ENCODE results near the gene HPN. TPM values are rescaled to one million over a fixed set of nuclear protein-coding genes. Genes with fewer than 3 reads are reported as not detected.
A peak's percentile ranks its signal among the peaks of the same experiment; 100 is the strongest.

The HPN gene
- total RNA-seq, 1 experiment from 2014 or later, result 10.6 TPM

DNA sequence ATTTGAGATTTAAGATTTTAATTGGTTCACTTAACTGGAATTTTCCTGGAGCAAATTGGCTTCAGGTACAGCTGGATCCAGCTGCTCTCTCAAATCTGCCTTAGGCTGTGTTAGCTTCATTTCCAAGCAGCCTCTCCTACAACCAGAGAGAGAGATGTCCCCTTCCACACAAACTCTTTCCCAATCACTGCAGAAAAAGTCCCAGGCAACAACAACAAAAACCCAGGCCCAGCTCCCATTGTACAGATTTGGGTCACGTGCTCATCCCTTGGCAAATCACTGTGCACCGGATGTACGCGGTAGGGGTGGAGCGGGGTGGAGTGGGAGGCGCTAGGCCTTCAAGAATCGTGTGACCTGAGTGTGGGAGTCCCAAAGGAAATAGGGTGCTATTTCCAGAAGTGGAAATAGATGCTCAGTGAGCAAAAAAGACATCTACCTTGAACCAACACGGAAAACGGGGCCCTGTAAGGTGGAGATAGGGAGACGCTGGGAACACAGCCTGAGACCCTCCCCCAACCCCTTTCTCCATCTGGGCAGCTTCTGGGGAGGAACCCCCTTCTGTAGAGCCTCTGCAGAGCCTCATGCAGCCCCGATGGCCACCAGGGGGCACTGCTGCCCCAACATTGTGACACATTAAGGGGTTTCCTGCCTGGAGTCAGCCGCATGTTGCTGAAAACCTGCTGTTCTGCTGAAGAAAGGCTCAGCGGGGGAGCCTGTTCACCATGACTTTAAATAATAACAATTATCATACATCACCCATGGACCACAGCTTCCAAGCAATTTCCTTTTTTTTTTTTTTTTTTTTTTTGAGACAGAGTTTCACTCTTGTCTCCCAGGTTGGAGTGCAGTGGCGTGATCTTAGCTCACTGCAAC is 25.4 kb downstream of the HPN start:
- H3K4me1 ChIP-seq (ENCODE audit: insufficient read depth, low read length), result peaks cover 5% of the 10 kb centered on the region; the same call in 1 of the 2 replicates
- peak; percentile 98 for TF ChIP-seq CTCF (conservative IDR thresholded peaks at IDR 0.05)
- H3K27me3 ChIP-seq (ENCODE audit: insufficient read depth, low read length), result no peaks in the 10 kb centered on the region
- H3T11ph ChIP-seq (ENCODE audit: low read length), result no peak overlapping the region
- no peak overlapping the region for H2BK15ac ChIP-seq (ENCODE audit: low read depth, low read length)
- no peak overlapping the region for H2BK20ac ChIP-seq (ENCODE audit: low read depth, low read length, poor library complexity, severe bottlenecking)
- peaks cover 0 to 4% (median 0%) of the 10 kb centered on the region in 3 experiments; a peak in 3 of 7 replicates for H3K36me3 Mint-ChIP-seq (ENCODE audit: insufficient read depth in 1 of 3, low read depth in 3 of 3)
- H3K27ac Mint-ChIP-seq, result peak overlapping the region; percentile 86 to 96 (median 95)
- H3K9me3 Mint-ChIP-seq, result peaks cover 6 to 8% of the 10 kb centered on the region in 2 experiments; a peak in 4 of 5 replicates
- H3K4ac ChIP-seq (ENCODE audit: low read depth, low read length), result no peak overlapping the region
- H3K79me2 ChIP-seq (ENCODE audit: insufficient read depth, low read length), result no peaks in the 10 kb centered on the region
- H3K56ac ChIP-seq (ENCODE audit: insufficient read length, low read depth, low read length), result no peak overlapping the region
- H2BK120ac ChIP-seq (ENCODE audit: low read depth, low read length, poor library complexity, severe bottlenecking), result no peak overlapping the region
- H3K14ac ChIP-seq (ENCODE audit: insufficient read depth, low read length), result no peak overlapping the region
- H3K4me1 Mint-ChIP-seq, result peaks cover 26 to 29% of the 10 kb centered on the region in 2 experiments
- peak overlapping the region; percentile 60 for H3K27ac ChIP-seq (ENCODE audit: insufficient read length, low read depth, low read length)
- no peaks in the 10 kb centered on the region for H3K9me3 ChIP-seq (ENCODE audit: control insufficient read depth, low read depth, low read length)
- H2BK12ac ChIP-seq (ENCODE audit: insufficient read length, low read depth, low read length), result no peak overlapping the region
- no peak overlapping the region for H2BK5ac ChIP-seq (ENCODE audit: insufficient read length, low read length)
- no peak overlapping the region for H4K91ac ChIP-seq (ENCODE audit: insufficient read length, low read depth, low read length)
- peak overlapping the region; percentile 68 for H3K18ac ChIP-seq (ENCODE audit: insufficient read length, low read depth, low read length)
- H3K23ac ChIP-seq (ENCODE audit: insufficient read length, low read depth, low read length), result no peak overlapping the region
- WGBS (ENCODE audit: extremely low coverage, insufficient read length, low lambda C conversion rate), result no CpG with 5 or more reads among the region's 14 CpGs
- peaks cover 22% of the 10 kb centered on the region for H3K27me3 Mint-ChIP-seq (ENCODE audit: low read depth)
- H4K8ac ChIP-seq (replicated peaks; ENCODE audit: insufficient read length, low read depth, low read length), result no peak overlapping the region
- no peak overlapping the region for H2AK5ac ChIP-seq (ENCODE audit: insufficient read length, low read length)
- H4K20me1 ChIP-seq (ENCODE audit: control insufficient read depth, insufficient read depth, insufficient read length), result no peaks in the 10 kb centered on the region
- H3K4me3 Mint-ChIP-seq, result peak overlapping the region; percentile 46 to 47; a peak in 4 of 5 replicates
- no peak overlapping the region for H3K9ac ChIP-seq (ENCODE audit: extremely low read depth, insufficient read length, low read length)
- no peaks in the 10 kb centered on the region for H3K23me2 ChIP-seq (ENCODE audit: insufficient read length, low read depth, low read length, poor library complexity, severe bottlenecking)
- no peak overlapping the region for H2AFZ ChIP-seq (ENCODE audit: low read length)
- peak overlapping the region; percentile 18 for H3K4me2 ChIP-seq (ENCODE audit: insufficient read depth, insufficient read length, low read length)
- no peaks in the 10 kb centered on the region for H3K79me1 ChIP-seq (ENCODE audit: insufficient read depth, low read depth, low read length, poor library complexity, severe bottlenecking)
- peak overlapping the region; percentile 40 for H4K5ac ChIP-seq (ENCODE audit: insufficient read length, low read depth, low read length)
- peak; percentile 96 for DNase-seq

All from H9 (cell line).